ENCODE results near the gene FAM120AOS. TPM values are rescaled to one million over a fixed set of nuclear protein-coding genes. Genes with fewer than 3 reads are reported as not detected.

Gene FAM120AOS
- total RNA-seq, 1 experiment from 2014 or later: 36.0 TPM

DNA sequence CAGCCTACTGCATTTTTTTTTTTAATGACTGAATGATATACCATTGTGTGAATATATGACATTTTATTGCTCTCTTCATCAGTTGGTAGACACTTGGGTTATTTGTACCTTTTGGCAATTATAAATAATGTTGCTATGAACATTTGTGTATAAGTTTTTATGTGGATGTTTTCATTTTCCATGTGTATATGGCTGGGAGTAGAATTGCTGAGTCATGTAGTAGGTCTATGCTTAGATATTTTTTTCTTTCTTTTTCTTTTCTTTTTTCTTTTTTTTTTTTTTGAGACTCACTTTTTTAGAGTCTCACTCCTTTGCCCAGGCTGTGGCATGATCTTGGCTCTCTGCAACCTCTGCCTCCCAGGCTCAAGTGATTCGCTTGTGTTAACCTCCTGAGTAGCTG is 32.9 kb upstream of the FAM120AOS start:
- Histone ChIP-seq H3K27me3 (ENCODE audit: control insufficient read depth, insufficient read depth, low read length) (no peaks in the 10 kb centered on the region), H3K36me3 (ENCODE audit: control insufficient read depth, insufficient read depth, low read length) (no peaks in the 10 kb centered on the region), H3K27ac (ENCODE audit: low read length) (no peak overlapping the region), H3K9me3 (ENCODE audit: control insufficient read depth, insufficient read depth, low read depth, low read length) (no peaks in the 10 kb centered on the region), H3K4me3 (ENCODE audit: low read depth in 2 of 2, low read length in 2 of 2) (no peak overlapping the region), H3K4me1 (ENCODE audit: control insufficient read depth, insufficient read depth, low read length) (no peaks in the 10 kb centered on the region)
- ChIA-PET POLR2A (interaction anchor here (0.7 kb wide), 1 partner anchor 13 kb away, joined by 3 read pairs; no protein-coding TSS in a partner anchor), CTCF (no interaction called here)
- no TSS peak for BruUV-seq (replicated peaks)
- in situ Hi-C loops (cut with HindIII; ENCODE audit: low pct_unique_long_range_greater_than_20kb, low sequenced_read_pairs) (no loop called here), intact Hi-C loops (cut with micrococcal nuclease; ENCODE audit: unreplicated experiment) (no loop called here)
- TF ChIP-seq, protein P1, sequence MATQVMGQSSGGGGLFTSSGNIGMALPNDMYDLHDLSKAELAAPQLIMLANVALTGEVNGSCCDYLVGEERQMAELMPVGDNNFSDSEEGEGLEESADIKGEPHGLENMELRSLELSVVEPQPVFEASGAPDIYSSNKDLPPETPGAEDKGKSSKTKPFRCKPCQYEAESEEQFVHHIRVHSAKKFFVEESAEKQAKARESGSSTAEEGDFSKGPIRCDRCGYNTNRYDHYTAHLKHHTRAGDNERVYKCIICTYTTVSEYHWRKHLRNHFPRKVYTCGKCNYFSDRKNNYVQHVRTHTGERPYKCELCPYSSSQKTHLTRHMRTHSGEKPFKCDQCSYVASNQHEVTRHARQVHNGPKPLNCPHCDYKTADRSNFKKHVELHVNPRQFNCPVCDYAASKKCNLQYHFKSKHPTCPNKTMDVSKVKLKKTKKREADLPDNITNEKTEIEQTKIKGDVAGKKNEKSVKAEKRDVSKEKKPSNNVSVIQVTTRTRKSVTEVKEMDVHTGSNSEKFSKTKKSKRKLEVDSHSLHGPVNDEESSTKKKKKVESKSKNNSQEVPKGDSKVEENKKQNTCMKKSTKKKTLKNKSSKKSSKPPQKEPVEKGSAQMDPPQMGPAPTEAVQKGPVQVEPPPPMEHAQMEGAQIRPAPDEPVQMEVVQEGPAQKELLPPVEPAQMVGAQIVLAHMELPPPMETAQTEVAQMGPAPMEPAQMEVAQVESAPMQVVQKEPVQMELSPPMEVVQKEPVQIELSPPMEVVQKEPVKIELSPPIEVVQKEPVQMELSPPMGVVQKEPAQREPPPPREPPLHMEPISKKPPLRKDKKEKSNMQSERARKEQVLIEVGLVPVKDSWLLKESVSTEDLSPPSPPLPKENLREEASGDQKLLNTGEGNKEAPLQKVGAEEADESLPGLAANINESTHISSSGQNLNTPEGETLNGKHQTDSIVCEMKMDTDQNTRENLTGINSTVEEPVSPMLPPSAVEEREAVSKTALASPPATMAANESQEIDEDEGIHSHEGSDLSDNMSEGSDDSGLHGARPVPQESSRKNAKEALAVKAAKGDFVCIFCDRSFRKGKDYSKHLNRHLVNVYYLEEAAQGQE (IDR thresholded peaks at IDR 0.05; ENCODE audit: insufficient read depth in 1 of 2, low read depth in 2 of 2, low read length in 1 of 2): no peak
- TF ChIP-seq POLR2AphosphoS5 (IDR thresholded peaks at IDR 0.05; ENCODE audit: low read depth, low read length): no peak
- no peak for TF ChIP-seq SIN3A (IDR thresholded peaks at IDR 0.05; ENCODE audit: borderline replicate concordance, insufficient read depth, low read depth, low read length)
- TF ChIP-seq, protein P2, sequence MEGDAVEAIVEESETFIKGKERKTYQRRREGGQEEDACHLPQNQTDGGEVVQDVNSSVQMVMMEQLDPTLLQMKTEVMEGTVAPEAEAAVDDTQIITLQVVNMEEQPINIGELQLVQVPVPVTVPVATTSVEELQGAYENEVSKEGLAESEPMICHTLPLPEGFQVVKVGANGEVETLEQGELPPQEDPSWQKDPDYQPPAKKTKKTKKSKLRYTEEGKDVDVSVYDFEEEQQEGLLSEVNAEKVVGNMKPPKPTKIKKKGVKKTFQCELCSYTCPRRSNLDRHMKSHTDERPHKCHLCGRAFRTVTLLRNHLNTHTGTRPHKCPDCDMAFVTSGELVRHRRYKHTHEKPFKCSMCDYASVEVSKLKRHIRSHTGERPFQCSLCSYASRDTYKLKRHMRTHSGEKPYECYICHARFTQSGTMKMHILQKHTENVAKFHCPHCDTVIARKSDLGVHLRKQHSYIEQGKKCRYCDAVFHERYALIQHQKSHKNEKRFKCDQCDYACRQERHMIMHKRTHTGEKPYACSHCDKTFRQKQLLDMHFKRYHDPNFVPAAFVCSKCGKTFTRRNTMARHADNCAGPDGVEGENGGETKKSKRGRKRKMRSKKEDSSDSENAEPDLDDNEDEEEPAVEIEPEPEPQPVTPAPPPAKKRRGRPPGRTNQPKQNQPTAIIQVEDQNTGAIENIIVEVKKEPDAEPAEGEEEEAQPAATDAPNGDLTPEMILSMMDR (IDR thresholded peaks at IDR 0.05): no peak
- no peak for TF ChIP-seq TCF7L2 (IDR thresholded peaks at IDR 0.05; ENCODE audit: low read depth, low read length)
- DNase-seq (ENCODE audit: low read depth, low spot score): no peak
- ATAC-seq: no peak

DNA sequence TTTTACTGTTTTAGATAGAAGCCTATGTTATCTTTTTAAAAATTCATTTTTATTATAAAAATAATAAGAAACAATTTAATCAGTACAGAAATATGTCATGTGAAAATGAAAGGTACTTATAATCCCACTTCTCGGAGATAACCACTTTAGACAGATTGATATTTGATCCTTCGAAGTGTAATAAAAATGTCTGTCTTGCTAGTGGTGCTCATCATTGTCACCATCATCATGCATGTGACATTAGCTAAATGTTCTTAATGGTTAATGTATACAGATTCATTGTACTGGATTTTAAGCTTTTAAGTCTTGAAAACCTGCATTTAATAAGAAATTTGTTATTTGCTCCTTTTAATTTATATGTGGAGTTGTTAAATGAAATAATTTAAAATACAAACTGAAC is 30.1 kb upstream of the FAM120AOS start:
- ChIA-PET CTCF (no interaction called here), POLR2A (no interaction called here)
- no TSS peak for BruUV-seq (replicated peaks)
- Histone ChIP-seq H3K27me3 (ENCODE audit: control insufficient read depth, insufficient read depth, low read length) (no peaks in the 10 kb centered on the region), H3K27ac (ENCODE audit: low read length) (no peak overlapping the region), H3K4me1 (ENCODE audit: control insufficient read depth, insufficient read depth, low read length) (no peaks in the 10 kb centered on the region), H3K4me3 (ENCODE audit: low read depth in 2 of 2, low read length in 2 of 2) (no peak overlapping the region), H3K36me3 (ENCODE audit: control insufficient read depth, insufficient read depth, low read length) (no peaks in the 10 kb centered on the region), H3K9me3 (ENCODE audit: control insufficient read depth, insufficient read depth, low read depth, low read length) (no peaks in the 10 kb centered on the region)
- no peak for ATAC-seq
- TF ChIP-seq TCF7L2 (IDR thresholded peaks at IDR 0.05; ENCODE audit: low read depth, low read length): no peak
- no peak for TF ChIP-seq SIN3A (IDR thresholded peaks at IDR 0.05; ENCODE audit: borderline replicate concordance, insufficient read depth, low read depth, low read length)
- no peak for DNase-seq (ENCODE audit: low read depth, low spot score)
- intact Hi-C loops (cut with micrococcal nuclease; ENCODE audit: unreplicated experiment) (no loop called here), in situ Hi-C loops (cut with HindIII; ENCODE audit: low pct_unique_long_range_greater_than_20kb, low sequenced_read_pairs) (no loop called here)

DNA sequence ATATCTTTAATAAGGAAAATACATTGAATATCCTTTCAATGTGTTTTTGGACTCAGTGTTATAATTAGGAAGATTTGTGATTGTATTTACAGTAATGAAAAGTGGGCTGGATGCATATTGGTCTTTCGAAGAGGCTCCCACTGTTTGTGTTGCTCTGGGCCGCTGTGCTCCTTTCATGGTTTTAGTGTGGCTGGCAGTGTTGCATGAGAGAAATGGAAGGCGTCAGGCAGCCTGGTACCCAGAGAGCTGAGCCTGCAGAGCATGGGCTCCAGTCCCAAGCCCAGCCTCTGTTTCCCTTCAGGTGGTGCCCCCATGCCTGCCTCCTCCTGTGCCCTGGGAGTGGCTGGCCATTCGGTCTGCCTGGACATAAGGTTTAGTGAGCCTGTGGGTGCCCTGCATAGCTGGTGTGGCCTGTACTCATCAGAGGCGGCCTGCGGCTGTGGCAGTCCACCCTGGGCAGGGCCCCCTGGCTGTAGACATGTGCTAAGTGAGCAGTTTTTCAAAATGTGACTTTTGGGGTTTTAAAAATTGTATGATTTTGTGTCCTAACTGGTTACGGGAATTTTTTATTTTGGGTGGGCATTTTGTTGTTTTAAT is 27.4 kb upstream of the FAM120AOS start:
- no peak for DNase-seq (ENCODE audit: low read depth, low spot score)
- ChIA-PET POLR2A (no interaction called here), CTCF (no interaction called here)
- no peak overlapping the region for H3K4me3 ChIP-seq (ENCODE audit: low read depth in 2 of 2, low read length in 2 of 2)
- no peaks in the 10 kb centered on the region for H3K9me3 ChIP-seq (ENCODE audit: control insufficient read depth, insufficient read depth, low read depth, low read length)
- no peaks in the 10 kb centered on the region for H3K27me3 ChIP-seq (ENCODE audit: control insufficient read depth, insufficient read depth, low read length)
- intact Hi-C loops (cut with micrococcal nuclease; ENCODE audit: unreplicated experiment) (no loop called here), in situ Hi-C loops (cut with HindIII; ENCODE audit: low pct_unique_long_range_greater_than_20kb, low sequenced_read_pairs) (no loop called here)
- no peak for ATAC-seq
- no peaks in the 10 kb centered on the region for H3K4me1 ChIP-seq (ENCODE audit: control insufficient read depth, insufficient read depth, low read length)
- H3K27ac ChIP-seq (ENCODE audit: low read length): no peak overlapping the region
- no TSS peak for BruUV-seq (replicated peaks)
- no peak for TF ChIP-seq SIN3A (IDR thresholded peaks at IDR 0.05; ENCODE audit: borderline replicate concordance, insufficient read depth, low read depth, low read length)
- no peak for TF ChIP-seq POLR2AphosphoS5 (IDR thresholded peaks at IDR 0.05; ENCODE audit: low read depth, low read length)
- TF ChIP-seq, protein P2 (IDR thresholded peaks at IDR 0.05): no peak
- no peak for TF ChIP-seq TCF7L2 (IDR thresholded peaks at IDR 0.05; ENCODE audit: low read depth, low read length)
- no peaks in the 10 kb centered on the region for H3K36me3 ChIP-seq (ENCODE audit: control insufficient read depth, insufficient read depth, low read length)
